GM10847 (cell line): Measurements from ENCODE around the gene CPE.

ENCODE experiments used
- POLR2A ChIP-seq: IDR thresholded peaks from 2 replicates; pipeline ENCODE4 v1.6.1; 2011; ENCODE audit not compliant: insufficient read length; ENCODE audit errors: extremely low read depth

Gene CPE

DNA sequence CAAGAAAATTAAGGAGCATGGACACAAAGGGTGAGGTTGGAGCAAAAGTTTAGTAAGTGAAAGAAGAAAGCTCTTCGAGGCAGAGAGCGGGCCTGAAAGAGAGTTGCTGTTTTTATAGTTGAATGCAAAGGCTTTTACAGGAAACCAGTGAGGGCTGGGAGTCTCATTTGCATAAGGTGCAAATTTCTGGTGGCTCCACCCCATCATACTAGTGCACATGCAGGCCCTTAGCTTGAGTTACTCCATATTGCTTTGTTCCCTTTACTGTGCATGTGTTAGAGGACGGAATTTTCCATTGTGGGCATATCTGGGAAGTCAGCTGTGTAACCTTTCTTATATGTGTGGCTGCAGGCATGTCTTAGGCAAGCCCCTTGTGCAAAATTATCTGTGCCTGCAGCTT lies 48.0 kb downstream of the CPE start:
- no peak for TF ChIP-seq POLR2A

DNA sequence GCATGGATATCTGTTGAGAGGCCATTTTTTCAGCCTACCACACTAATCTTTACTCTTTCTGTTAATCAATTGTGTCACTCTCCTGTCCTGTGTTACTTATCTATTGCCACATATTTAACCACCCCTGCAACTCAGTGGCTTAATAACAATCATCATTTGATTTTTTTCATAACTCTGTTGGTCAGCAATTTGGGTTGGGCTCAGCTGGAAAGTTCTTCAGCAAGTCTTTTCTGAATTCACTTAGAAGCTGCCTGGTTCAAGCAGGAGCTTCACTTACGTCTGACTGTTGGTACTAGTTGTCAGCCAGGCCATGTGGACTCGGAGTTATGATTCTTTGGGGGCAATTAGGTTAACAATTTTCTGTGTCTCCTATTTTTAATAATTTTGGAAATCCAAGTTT lies 50.1 kb downstream of the CPE start:
- TF ChIP-seq POLR2A = no peak

DNA sequence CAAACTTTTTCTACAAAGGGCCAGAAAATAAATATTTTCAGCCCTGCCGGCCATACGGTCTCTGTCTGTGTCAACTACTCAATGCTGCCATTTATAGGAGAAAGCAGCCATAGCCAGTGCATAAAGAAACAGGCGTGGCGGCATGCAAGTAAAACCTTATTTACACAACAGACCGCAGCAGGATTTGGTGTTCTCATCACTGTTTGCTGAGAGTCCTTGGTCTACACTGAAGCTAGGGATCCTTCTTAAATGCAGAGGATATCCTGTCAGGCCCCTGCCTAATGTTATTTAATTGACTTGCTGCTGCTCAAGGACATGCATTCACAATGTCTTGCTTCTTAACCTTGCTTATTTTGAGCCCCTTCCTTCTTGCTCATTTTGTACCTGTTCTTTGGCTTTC lies 54.7 kb downstream of the CPE start:
- TF ChIP-seq POLR2A = no peak

DNA sequence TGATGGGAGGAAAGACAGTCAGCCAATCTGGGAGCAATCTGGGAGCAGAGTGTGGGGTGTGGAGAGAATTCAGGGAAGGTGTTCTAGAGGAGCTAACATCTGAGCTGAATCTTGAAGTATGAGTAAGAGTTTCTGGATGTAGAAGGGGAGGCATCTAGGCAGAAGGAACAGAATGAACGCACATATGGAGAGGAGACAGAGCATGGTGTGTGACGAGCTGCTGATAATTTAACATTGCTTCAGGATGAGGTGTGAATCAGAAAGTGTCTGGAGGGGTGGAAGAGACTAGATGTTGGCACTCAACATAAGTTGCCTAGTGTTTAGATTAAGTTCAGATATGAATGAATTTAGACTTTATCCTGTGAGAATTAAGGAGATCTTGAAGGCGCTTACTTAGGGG lies 58.9 kb downstream of the CPE start:
- TF ChIP-seq POLR2A = no peak

DNA sequence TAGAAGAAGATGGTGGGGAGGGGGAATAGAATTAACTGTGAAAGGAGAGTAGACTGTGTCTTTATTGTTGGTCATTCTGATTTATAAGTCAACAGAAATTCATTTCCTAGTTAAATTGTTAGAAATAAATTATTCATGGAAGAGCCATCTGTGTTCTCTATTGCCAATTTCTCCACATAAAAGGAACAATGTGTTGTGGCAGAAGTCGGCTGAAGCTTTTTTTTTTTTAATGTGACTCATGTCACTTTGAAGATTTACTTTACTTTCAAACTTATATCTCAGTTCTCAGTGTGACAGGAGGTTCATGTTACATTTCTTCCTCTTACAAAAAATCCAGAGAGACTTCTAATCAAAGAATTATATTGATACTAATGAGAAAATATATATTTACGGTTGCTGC lies 60.5 kb downstream of the CPE start:
- no peak for TF ChIP-seq POLR2A

DNA sequence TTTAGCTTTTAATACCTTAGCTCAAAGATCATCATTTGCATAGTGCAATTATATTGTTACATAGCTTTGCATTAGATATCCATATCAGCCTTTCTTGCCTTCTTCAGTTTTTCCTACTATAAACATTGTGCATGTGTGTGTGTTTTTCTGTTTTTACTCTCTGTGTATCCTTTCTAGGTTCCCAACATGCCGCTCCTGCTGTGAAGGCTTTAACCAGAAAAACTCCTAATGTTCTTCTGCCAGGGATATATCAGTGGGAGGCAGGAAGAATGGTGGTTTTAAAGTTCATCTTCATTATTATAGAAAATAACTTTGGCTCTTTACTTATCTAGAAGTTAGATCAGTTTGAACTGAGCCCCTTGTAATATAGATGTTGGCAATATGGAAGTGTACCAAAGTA lies 61.2 kb downstream of the CPE start:
- no peak for TF ChIP-seq POLR2A

DNA sequence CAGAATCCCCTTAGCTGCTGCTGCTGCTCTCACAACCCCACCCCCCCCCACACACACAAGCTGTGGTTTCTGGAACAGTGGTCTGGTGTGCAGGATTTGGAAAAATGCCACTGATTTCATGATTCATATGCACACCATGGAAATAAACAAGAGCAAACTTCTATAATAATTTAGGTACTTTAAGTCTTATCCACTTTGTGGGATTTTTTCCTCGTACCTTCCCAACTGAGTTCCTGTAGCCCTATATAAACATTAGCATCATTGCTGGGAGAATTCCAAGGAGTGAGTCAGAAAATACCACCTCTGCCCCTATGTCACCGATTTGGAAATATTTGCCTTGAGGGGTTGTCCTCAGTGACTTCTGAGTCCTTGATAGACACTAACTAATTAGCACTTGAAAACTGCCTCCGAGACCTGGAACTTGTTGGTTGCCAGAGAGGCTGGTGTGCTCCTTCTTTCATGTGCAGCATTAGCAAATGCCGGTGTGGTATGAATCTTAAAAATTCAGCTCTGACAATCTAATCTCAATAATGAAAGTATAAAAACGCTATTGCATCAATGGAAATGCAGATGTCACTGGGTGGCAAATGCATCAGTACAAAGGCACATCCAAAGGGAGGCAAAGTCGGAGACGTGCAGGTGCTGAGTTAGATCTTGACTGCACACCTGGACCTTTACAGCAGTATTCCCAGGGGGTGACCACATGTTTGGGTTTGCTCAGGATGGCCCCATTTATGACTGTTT lies 61.8 kb downstream of the CPE start:
- no peak for TF ChIP-seq POLR2A

DNA sequence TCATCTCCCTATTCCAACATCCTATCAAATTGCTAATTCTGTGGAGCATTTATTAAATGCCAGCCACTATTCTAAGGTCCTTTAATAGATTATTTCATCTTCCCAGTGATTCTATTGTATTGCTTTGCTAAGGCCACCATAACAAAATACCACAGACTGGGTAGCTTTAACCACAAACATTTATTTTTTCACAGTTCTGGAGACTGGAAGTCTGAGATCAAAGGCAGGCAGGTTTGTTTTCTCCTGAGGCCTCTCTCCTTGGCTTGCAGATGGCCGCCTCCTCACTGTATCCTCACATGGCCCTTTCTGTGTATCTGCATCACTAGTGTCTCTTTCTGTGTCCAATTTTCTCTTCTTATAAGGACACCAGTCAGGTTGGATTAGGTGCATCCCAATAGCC lies 64.5 kb downstream of the CPE start:
- TF ChIP-seq POLR2A = no peak

DNA sequence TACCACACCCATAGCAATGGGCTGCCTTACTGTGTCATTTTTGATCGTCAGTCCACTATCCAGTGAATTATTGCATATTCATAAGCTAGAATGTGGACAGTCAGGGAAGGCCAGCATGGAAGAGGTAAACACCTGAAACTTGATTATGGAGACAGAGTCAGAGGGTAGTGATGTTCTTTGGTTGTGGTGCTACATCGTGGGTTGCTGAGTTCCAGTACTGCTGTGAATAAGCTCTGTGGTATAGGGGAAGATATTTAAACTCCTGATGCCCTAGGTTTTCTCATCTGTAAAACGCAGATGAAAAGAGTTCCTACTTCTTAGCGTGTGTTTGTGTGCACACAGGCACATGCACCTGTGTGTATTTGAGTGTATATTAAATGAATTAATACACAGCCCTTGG lies 69.9 kb downstream of the CPE start:
- no peak for TF ChIP-seq POLR2A

DNA sequence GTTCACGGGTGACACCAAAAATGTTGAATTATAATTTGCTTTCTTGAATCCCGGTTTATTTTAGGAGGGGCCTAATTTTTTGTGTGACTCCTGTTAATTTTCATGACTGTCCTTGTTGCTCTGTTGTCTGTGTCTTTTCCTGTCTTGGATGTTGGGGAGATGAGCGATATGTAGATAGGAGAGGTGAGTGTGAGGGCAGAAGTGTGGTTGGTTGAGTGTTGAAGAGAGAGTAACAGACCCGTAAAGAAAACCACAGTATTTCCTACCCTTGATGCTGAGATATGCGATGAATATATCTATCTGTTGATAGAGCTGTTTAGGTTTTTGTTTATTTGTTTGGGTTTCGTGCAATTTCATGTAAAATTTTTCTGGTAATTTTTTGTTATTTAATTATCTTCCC lies 70.5 kb downstream of the CPE start:
- TF ChIP-seq POLR2A = no peak

DNA sequence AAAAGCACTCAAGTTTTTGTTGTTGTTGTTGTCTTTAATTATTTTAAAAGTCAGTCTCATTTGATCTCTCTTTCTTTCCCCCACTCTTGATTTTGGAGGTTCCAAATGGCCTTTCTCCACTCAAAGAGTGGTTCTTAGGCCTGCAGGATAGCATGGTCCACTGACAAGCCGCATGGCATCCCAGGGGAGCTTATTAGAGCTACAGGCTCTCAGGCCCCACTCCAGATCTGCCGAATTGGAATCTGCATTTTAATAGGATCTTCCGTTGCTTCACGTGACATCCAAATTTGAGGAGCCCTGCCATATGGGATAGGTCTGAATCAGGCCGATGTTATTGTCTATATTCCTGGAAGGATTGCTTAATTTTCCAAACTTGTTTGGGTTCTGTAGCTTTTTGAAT lies 72.1 kb downstream of the CPE start:
- no peak for TF ChIP-seq POLR2A

DNA sequence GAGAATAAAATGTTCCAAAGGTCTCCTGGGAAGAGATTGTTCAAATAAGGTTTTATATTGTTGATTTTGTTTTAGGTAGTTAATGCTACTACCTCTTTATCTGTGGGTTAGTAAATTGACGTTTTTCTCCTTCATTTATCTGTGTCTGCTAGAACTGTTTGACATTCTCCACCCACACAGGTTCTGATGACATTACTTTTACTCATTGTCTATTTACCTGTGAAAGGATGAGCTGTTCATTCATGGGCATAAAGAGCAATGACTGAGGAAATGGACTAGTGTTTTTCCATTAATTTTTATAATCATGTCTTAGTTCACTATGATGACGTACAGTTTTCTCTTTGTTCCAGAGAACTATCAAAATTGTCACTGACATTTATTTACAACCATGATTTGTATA lies 75.6 kb downstream of the CPE start:
- TF ChIP-seq POLR2A = no peak

DNA sequence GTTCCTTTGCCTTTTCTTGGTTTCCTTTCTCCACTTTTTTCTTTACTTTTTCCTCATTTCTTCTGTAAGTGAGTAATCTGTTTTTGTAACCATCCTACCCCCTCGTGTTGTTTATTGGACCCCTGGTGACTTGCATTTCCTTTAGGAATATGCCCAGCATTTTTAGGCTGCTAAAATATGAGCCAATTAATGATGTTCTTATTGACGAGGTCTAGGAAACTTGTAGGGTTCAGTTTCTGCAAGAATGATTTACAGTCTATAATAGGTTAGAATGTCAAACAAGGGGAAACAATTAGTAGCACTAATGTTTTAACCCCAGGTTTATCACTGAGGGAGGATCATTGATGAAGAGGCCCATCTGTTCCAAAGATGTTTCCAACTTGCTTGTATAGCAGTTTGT lies 79.0 kb downstream of the CPE start:
- TF ChIP-seq POLR2A = no peak

DNA sequence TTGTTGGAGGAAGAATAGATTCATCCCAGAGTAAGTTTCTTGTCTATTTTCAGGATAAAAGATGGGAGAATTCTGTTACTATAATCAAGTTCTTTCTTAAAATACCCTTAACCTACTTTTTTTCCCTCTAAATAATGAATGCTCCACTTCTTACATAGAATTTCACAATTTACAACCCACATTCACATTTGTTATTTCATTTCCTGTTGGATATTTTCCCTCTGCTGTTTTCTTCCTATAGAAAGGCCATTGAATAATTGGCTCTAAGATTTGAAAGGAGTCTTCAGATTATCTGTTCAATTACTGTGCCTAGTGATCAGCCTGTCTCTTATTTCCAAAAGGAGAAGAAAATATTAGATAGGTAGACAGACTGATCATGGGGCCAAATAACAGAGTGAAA lies 79.7 kb downstream of the CPE start:
- no peak for TF ChIP-seq POLR2A

DNA sequence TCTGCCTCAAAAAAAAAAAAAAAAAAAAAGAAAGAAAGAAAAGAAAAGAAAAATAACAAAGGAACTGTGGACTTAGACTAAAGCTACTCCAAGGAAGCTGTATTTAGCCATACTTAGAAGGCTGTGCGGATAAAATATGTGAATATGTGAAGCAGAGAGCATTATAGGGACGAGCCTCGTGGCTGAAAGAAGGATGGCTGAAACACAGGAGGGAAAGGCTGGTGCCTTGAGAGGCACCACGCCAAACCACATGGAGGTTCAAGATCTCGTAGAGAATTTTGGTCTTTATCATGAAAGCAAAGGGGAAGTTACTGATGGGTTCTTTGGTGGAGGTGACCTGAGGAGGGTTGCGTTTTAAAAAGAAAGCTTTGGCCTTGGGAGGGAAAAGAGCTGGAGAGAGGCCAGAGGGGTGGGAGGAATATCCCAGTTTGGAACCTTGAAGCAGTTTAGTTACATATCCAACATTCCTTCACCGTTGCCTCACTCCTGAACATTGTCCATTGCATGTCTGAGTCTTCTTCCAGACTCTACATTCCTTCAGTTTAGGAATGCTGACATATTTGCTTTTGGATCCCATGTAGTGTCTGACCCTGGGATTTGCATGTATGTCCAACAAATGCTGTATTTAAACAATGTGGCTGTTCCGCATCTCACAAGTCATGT lies 82.5 kb downstream of the CPE start:
- no peak for TF ChIP-seq POLR2A

DNA sequence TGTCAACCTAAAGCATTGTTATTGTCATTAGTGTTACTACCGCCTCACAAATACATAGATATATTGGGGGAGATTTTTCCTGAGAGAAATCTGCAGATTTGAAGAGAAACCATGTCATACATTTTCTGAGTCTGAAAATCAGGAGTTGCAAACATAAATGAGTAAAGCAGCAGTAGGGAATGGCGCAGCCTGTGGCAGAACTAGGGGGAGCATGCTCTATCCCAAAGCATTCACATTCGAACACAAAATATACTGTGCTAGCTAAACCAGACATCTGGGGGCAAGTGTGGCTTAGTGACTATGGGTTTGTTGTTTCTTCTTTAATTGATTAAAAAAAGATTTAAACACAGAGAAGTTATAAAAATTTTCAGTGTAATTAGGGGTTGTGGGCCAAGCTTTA lies 83.2 kb downstream of the CPE start:
- TF ChIP-seq POLR2A = no peak

DNA sequence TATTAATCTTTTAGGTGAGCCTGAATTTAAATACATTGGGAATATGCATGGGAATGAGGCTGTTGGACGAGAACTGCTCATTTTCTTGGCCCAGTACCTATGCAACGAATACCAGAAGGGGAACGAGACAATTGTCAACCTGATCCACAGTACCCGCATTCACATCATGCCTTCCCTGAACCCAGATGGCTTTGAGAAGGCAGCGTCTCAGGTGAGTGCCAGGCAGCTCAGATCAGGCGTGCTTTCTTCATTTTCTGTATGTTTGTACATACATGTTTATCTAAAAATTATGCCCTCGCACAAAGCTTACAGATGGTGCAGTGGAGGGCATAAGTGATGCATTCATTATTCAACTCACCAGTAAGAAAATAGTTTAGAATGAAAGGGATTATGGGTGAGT lies 85.6 kb downstream of the CPE start:
- no peak for TF ChIP-seq POLR2A

DNA sequence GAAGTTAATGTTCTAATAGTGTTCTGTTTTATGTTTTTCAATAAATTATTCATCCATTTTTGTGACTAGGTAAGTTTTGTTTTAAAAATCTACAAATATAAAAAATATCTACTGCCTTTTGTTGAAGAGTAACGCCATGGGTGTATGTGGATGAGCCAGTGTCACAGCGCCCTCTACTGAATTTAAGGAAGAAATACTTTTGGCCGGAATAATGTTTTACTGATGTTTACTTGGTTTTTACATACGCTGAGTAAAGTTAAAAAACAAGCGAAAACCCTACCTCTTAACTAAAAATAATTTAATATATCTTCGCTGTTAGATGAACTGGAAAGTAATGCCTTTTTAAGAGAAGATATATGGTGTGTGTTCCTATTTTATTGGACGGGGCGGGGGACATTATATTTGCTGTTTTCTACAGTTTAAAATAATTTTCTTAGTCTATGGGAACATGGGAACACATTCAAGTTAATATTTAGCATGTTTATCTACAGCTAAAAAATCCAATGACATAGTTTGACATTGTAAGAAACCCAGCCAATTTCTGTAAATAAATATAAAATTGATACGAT lies 86.1 kb downstream of the CPE start:
- TF ChIP-seq POLR2A = no peak

DNA sequence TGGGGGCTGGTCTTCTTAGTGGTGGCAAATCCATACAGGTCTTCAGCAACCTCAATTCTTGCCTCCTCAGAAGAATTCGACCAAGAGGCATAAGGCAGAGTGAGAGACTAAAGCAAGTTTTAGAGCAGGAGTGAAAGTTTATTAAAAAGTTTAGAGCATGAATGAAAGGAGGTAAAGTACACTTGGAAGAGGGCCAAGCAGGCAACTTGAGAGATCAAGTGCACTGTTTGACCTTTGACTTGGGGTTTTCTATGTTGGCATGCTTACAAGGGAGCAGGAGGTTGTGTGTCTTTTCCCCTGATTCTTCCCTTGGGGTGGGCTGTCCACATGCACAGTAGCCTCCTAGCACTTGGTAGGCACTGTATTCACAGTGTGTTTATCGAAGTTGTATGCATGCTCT lies 91.2 kb downstream of the CPE start:
- TF ChIP-seq POLR2A = no peak
